C4-2B (cell line): ENCODE data around the gene SPTA1.

ENCODE experiments used
- H3K27ac ChIP-seq: fragments of 450-650 bp; 2 replicates; pipeline ENCODE4 v1.5.1; 2017
- CTCF ChIP-seq: fragments of 450-650 bp; conservative IDR thresholded peaks from 2 replicates; pipeline ENCODE4 v1.5.1; 2017; ENCODE audit warnings: mild to moderate bottlenecking
- ZFX ChIP-seq: fragments of 450-650 bp; IDR thresholded peaks from 2 replicates; pipeline ENCODE4 v1.6.1; 2017

SPTA1 gene

GRCh38 chr1:158720620-158721019 lies 34.1 kb upstream of the SPTA1 start, which contains the start of gene OR6K3:
Gene OR6K3, minus strand, starts transcription at chr1:158720720. Its CDS starts 2,605 bp downstream, at chr1:158718115.
- TF ChIP-seq ZFX = no peak
- no peak for TF ChIP-seq CTCF
- H3K27ac ChIP-seq = no peak within 1 kb of the TSS

- TF ChIP-seq CTCF = no peak
- no peak for TF ChIP-seq ZFX
- H3K27ac ChIP-seq = no peak overlapping the region
Observed at GRCh38 chr1:158719664-158720063, 33.1 kb upstream of the SPTA1 start.

GRCh38 chr1:158717344-158717743 lies 30.8 kb upstream of the SPTA1 start:
- TF ChIP-seq CTCF = no peak
- H3K27ac ChIP-seq = no peak overlapping the region

- TF ChIP-seq CTCF (no peak), ZFX (no peak)
Observed at GRCh38 chr1:158716335-158716734, 29.8 kb upstream of the SPTA1 start.

GRCh38 chr1:158714754-158715153 lies 28.2 kb upstream of the SPTA1 start:
- TF ChIP-seq ZFX (no peak), CTCF (no peak)
- no peak overlapping the region for H3K27ac ChIP-seq

More at GRCh38 chr1:158716335-158716734, 29.8 kb upstream of the SPTA1 start:
- no peak overlapping the region for H3K27ac ChIP-seq

GRCh38 chr1:158711098-158711497 lies 24.6 kb upstream of the SPTA1 start:
- no peak for TF ChIP-seq CTCF
- no peak for TF ChIP-seq ZFX
- no peak overlapping the region for H3K27ac ChIP-seq

- TF ChIP-seq CTCF = no peak
- no peak overlapping the region for H3K27ac ChIP-seq
Observed at GRCh38 chr1:158706096-158706495, 19.6 kb upstream of the SPTA1 start.
